Measurements from ENCODE around the gene RASL10B. TPM values are rescaled to one million over a fixed set of nuclear protein-coding genes. Genes with fewer than 3 reads are reported as not detected.

Gene RASL10B
- total RNA-seq, 1 donor from 2014 or later, result 3.3 TPM

DNA sequence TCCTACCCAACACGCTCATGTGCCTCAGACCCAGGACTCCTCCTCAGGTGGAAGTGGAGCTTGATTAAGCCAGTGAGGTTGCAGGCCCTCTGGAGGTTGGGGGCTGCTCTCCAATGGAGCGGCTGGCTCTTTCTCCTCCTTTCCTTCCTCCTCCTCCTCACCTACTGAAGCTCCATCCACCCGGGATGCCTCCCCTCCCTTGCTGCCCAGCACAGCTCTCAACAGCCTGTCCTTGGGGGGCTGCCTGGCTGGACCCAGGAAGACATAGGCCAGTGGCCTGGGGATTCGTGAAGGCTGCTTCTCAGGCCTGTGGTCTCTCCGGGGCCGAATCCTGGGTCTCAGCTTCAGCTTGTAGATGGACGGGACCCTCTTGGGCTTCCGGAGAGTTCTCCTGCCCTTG, 13.4 kb downstream of the RASL10B start:
- Mint-ChIP-seq H3K36me3 (ENCODE audit: unreplicated experiment) (peaks cover under 1% of the 10 kb centered on the region), H3K4me3 (ENCODE audit: unreplicated experiment) (no peak overlapping the region), H3K27ac (ENCODE audit: unreplicated experiment) (no peak overlapping the region), H3K4me1 (ENCODE audit: low read depth, unreplicated experiment) (peaks cover 8% of the 10 kb centered on the region), H3K9me3 (ENCODE audit: unreplicated experiment) (peaks cover 11% of the 10 kb centered on the region), H3K27me3 (ENCODE audit: unreplicated experiment) (peaks cover 14% of the 10 kb centered on the region)
- TF ChIP-seq, protein P1, sequence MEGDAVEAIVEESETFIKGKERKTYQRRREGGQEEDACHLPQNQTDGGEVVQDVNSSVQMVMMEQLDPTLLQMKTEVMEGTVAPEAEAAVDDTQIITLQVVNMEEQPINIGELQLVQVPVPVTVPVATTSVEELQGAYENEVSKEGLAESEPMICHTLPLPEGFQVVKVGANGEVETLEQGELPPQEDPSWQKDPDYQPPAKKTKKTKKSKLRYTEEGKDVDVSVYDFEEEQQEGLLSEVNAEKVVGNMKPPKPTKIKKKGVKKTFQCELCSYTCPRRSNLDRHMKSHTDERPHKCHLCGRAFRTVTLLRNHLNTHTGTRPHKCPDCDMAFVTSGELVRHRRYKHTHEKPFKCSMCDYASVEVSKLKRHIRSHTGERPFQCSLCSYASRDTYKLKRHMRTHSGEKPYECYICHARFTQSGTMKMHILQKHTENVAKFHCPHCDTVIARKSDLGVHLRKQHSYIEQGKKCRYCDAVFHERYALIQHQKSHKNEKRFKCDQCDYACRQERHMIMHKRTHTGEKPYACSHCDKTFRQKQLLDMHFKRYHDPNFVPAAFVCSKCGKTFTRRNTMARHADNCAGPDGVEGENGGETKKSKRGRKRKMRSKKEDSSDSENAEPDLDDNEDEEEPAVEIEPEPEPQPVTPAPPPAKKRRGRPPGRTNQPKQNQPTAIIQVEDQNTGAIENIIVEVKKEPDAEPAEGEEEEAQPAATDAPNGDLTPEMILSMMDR (IDR thresholded peaks at IDR 0.05; ENCODE audit: partially characterized antibody, unreplicated experiment), result no peak
- no peak for DNase-seq

GRCh38 chr17:35745246-35745645, 13.8 kb downstream of the RASL10B start:
- H3K27ac Mint-ChIP-seq (ENCODE audit: unreplicated experiment), result no peak overlapping the region
- peaks cover 11% of the 10 kb centered on the region for H3K9me3 Mint-ChIP-seq (ENCODE audit: unreplicated experiment)
- no peak overlapping the region for H3K4me3 Mint-ChIP-seq (ENCODE audit: unreplicated experiment)
- TF ChIP-seq, protein P1 (IDR thresholded peaks at IDR 0.05; ENCODE audit: partially characterized antibody, unreplicated experiment), result no peak
- DNase-seq, result no peak
- H3K27me3 Mint-ChIP-seq (ENCODE audit: unreplicated experiment), result peaks cover 12% of the 10 kb centered on the region
- H3K4me1 Mint-ChIP-seq (ENCODE audit: low read depth, unreplicated experiment), result peaks cover 8% of the 10 kb centered on the region
- H3K36me3 Mint-ChIP-seq (ENCODE audit: unreplicated experiment), result no peaks in the 10 kb centered on the region

GRCh38 chr17:35745749-35746320, 14.4 kb downstream of the RASL10B start:
- peaks cover 8% of the 10 kb centered on the region for H3K4me1 Mint-ChIP-seq (ENCODE audit: low read depth, unreplicated experiment)
- no peak overlapping the region for H3K27ac Mint-ChIP-seq (ENCODE audit: unreplicated experiment)
- H3K27me3 Mint-ChIP-seq (ENCODE audit: unreplicated experiment), result peaks cover 8% of the 10 kb centered on the region
- no peak overlapping the region for H3K4me3 Mint-ChIP-seq (ENCODE audit: unreplicated experiment)
- TF ChIP-seq, protein P1 (IDR thresholded peaks at IDR 0.05; ENCODE audit: partially characterized antibody, unreplicated experiment), result no peak
- no peak for DNase-seq
- H3K9me3 Mint-ChIP-seq (ENCODE audit: unreplicated experiment), result peaks cover 11% of the 10 kb centered on the region
- H3K36me3 Mint-ChIP-seq (ENCODE audit: unreplicated experiment), result no peaks in the 10 kb centered on the region

- peak; percentile 84 for DNase-seq
- TF ChIP-seq, protein P1 (IDR thresholded peaks at IDR 0.05; ENCODE audit: partially characterized antibody, unreplicated experiment), result peak; percentile 92
- peaks cover 10% of the 10 kb centered on the region for H3K27me3 Mint-ChIP-seq (ENCODE audit: unreplicated experiment)
- H3K9me3 Mint-ChIP-seq (ENCODE audit: unreplicated experiment), result peaks cover 5% of the 10 kb centered on the region
- peaks cover 8% of the 10 kb centered on the region for H3K4me1 Mint-ChIP-seq (ENCODE audit: low read depth, unreplicated experiment)
- H3K4me3 Mint-ChIP-seq (ENCODE audit: unreplicated experiment), result no peak overlapping the region
- no peak overlapping the region for H3K27ac Mint-ChIP-seq (ENCODE audit: unreplicated experiment)
- H3K36me3 Mint-ChIP-seq (ENCODE audit: unreplicated experiment), result no peaks in the 10 kb centered on the region
Observed at GRCh38 chr17:35747540-35748017, 16.1 kb downstream of the RASL10B start.

DNA sequence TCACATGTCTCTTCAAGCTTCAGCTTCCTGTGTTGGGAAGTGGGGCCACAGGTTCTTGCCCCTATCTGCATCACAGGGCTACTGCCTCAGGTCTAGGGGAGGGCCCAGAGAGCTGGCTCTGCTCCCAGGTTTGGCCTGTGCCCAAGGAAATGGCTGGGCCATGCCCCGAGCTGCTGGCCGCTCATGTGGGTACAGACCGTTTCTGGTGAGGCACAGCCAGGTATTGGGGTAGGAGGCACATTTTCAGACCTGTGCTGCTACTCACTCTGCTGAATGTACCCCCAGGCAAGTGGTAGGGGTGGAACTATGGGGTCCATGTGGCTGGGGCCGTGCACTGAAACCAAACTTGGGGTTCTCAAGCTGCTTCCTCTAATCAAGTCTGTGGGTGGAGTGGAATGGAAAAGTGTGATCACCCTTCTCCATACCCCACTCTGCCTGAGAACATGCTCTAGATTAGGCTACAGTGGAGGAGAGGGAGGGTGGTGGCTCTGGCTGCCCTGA, 17.0 kb downstream of the RASL10B start:
- Mint-ChIP-seq H3K27me3 (ENCODE audit: unreplicated experiment) (peaks cover 10% of the 10 kb centered on the region), H3K4me3 (ENCODE audit: unreplicated experiment) (no peak overlapping the region), H3K27ac (ENCODE audit: unreplicated experiment) (no peak overlapping the region), H3K9me3 (ENCODE audit: unreplicated experiment) (peaks cover 5% of the 10 kb centered on the region), H3K4me1 (ENCODE audit: low read depth, unreplicated experiment) (peaks cover 8% of the 10 kb centered on the region), H3K36me3 (ENCODE audit: unreplicated experiment) (no peaks in the 10 kb centered on the region)
- DNase-seq, result no peak
- TF ChIP-seq, protein P1 (IDR thresholded peaks at IDR 0.05; ENCODE audit: partially characterized antibody, unreplicated experiment), result no peak
